ENCODE measurements around the gene HDHD2. TPM values are rescaled to one million over a fixed set of nuclear protein-coding genes. Genes with fewer than 3 reads are reported as not detected.

HDHD2 gene
- total and polyA plus RNA-seq, 2 donors (not counting 1 experiment from before 2014, with no cell fraction given), result 14.2 to 15.0 TPM

DNA sequence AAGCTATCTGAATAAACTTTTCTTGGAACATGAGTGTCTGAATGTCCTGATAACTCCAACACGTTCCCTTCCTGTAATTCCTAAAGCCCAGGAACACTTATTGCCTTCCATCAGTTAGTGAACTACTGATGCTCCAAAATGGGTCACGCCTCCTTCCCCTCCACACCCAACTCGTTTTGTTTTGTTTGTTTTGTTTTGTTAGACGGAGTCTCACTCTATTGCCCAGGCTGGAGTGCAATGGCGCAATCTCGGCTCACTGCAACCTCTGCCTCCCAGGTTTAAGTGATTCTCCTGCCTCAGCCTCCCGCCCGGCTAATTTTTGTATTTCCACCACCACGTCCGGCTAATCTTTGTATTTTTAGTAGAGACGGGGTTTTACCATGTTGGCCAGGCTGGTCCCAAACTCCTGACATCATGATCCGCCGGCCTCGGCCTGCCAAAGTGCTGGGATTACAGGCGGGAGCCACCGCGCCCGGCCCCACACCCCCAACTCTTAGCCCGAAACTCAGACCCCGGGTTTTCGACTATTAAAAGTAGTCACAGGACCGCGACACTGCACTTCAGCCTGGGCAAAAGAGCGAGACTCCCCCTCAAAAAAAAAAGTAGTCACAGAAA is 25.1 kb upstream of the HDHD2 start:
- Histone ChIP-seq H3K9me3 (ENCODE audit: control insufficient read depth, insufficient read depth, low read depth, low read length) (no peaks in the 10 kb centered on the region), H2AFZ (ENCODE audit: low read length) (peak overlapping the region; percentile 33), H4K20me1 (ENCODE audit: control insufficient read depth, extremely low read depth, insufficient read depth, low read length) (no peaks in the 10 kb centered on the region), H3K4me1 (ENCODE audit: control insufficient read depth, extremely low read depth, insufficient read depth, low read length) (peaks cover 2% of the 10 kb centered on the region), H3K4me3 (replicated peaks in 1 of 4; ENCODE audit: control extremely low read depth in 1 of 4, insufficient read depth in 1 of 4, low read depth in 3 of 4, low read length in 4 of 4) (peak overlapping the region; percentile 63 to 97 (median 79)), H3K79me2 (ENCODE audit: control insufficient read depth, insufficient read depth, low read length) (peaks cover 47% of the 10 kb centered on the region), H3K4me2 (ENCODE audit: extremely low read depth, insufficient read depth, low read length) (peak overlapping the region; percentile 87), H3K27me3 (ENCODE audit: control insufficient read depth, insufficient read depth, low read length) (peaks cover 6% of the 10 kb centered on the region), H3K36me3 (ENCODE audit: control insufficient read depth, insufficient read depth, low read length) (no peaks in the 10 kb centered on the region), H3K9ac (ENCODE audit: insufficient read depth, low read length) (peak overlapping the region; percentile 77), H3K27ac (ENCODE audit: insufficient read depth, low read length) (peak overlapping the region; percentile 68)
- TF ChIP-seq, protein P1, sequence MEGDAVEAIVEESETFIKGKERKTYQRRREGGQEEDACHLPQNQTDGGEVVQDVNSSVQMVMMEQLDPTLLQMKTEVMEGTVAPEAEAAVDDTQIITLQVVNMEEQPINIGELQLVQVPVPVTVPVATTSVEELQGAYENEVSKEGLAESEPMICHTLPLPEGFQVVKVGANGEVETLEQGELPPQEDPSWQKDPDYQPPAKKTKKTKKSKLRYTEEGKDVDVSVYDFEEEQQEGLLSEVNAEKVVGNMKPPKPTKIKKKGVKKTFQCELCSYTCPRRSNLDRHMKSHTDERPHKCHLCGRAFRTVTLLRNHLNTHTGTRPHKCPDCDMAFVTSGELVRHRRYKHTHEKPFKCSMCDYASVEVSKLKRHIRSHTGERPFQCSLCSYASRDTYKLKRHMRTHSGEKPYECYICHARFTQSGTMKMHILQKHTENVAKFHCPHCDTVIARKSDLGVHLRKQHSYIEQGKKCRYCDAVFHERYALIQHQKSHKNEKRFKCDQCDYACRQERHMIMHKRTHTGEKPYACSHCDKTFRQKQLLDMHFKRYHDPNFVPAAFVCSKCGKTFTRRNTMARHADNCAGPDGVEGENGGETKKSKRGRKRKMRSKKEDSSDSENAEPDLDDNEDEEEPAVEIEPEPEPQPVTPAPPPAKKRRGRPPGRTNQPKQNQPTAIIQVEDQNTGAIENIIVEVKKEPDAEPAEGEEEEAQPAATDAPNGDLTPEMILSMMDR (conservative IDR thresholded peaks at IDR 0.05 in 1 of 2, IDR thresholded peaks at IDR 0.05 in 1 of 2; ENCODE audit: low read depth in 1 of 2, low read length in 2 of 2), result no peak
- TF ChIP-seq EZH2 (IDR thresholded peaks at IDR 0.05; ENCODE audit: low read length, missing control alignments), result no peak
- peak in 1 of 2 donors; percentile 5 for DNase-seq (ENCODE audit: low read depth in 2 of 2)

DNA sequence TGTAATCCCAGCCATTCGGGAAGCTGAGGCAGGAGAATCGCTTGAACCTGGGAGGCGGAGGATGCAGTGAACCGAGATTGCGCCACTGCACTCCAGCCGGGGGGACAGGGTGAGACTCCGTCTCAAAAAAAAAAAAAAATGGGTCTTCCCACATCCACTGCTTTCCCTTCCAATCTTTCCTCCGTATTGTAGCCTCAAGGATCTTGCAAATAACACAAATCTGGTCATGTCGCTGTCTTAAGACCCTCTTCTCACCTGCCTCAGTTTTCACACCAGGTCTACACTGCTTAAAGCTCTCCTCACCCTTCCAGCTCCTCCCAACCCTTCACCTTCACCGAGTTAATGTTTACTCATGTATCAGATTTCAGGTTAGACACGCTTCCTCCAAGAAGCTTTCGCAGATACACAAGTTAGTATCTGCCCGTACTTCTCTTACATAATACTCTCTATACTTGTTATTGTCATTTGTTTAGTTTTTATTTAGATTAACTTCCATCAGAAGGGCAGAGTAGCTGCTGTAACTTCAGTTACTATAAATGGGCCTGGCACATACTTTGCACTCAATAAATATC is 24.3 kb upstream of the HDHD2 start:
- peaks cover 2% of the 10 kb centered on the region for H3K4me1 ChIP-seq (ENCODE audit: control insufficient read depth, extremely low read depth, insufficient read depth, low read length)
- no peaks in the 10 kb centered on the region for H3K9me3 ChIP-seq (ENCODE audit: control insufficient read depth, insufficient read depth, low read depth, low read length)
- H3K36me3 ChIP-seq (ENCODE audit: control insufficient read depth, insufficient read depth, low read length), result no peaks in the 10 kb centered on the region
- no peak overlapping the region for H2AFZ ChIP-seq (ENCODE audit: low read length)
- DNase-seq (ENCODE audit: low read depth in 2 of 2), result no peak
- H3K79me2 ChIP-seq (ENCODE audit: control insufficient read depth, insufficient read depth, low read length), result peaks cover 53% of the 10 kb centered on the region
- peak overlapping the region; percentile 87 for H3K4me2 ChIP-seq (ENCODE audit: extremely low read depth, insufficient read depth, low read length)
- H3K9ac ChIP-seq (ENCODE audit: insufficient read depth, low read length), result no peak overlapping the region
- no peaks in the 10 kb centered on the region for H4K20me1 ChIP-seq (ENCODE audit: control insufficient read depth, extremely low read depth, insufficient read depth, low read length)
- peaks cover under 1% of the 10 kb centered on the region for H3K27me3 ChIP-seq (ENCODE audit: control insufficient read depth, insufficient read depth, low read length)
- no peak for TF ChIP-seq EZH2 (IDR thresholded peaks at IDR 0.05; ENCODE audit: low read length, missing control alignments)
- TF ChIP-seq, protein P1 (conservative IDR thresholded peaks at IDR 0.05 in 1 of 2, IDR thresholded peaks at IDR 0.05 in 1 of 2; ENCODE audit: low read depth in 1 of 2, low read length in 2 of 2), result no peak
- peak overlapping the region; percentile 63 to 97 (median 79) for H3K4me3 ChIP-seq (replicated peaks in 1 of 4; ENCODE audit: control extremely low read depth in 1 of 4, insufficient read depth in 1 of 4, low read depth in 3 of 4, low read length in 4 of 4)
- H3K27ac ChIP-seq (ENCODE audit: insufficient read depth, low read length), result no peak overlapping the region

DNA sequence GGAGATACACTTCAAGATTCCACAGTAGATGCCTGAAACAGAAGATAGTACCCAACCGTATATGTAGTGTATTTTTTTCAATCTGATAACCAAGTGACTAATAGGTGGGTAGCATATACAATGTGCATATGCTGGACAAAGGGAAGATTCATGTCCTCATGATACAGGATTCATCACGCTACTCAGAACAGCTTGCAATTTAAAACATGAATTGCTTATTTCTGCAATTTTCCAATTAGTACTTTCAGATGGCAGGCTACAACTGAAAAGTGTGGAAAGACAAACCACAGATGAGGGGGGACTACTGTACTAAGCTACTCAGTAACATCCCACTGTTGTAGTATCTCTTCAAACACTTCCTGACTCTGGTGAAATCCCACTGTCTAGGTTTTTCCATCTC is 22.2 kb upstream of the HDHD2 start:
- Histone ChIP-seq H3K36me3 (ENCODE audit: control insufficient read depth, insufficient read depth, low read length) (no peaks in the 10 kb centered on the region), H3K4me1 (ENCODE audit: control insufficient read depth, extremely low read depth, insufficient read depth, low read length) (peaks cover 2% of the 10 kb centered on the region), H3K4me2 (ENCODE audit: extremely low read depth, insufficient read depth, low read length) (no peak overlapping the region), H3K27ac (ENCODE audit: insufficient read depth, low read length) (no peak overlapping the region), H3K4me3 (replicated peaks in 1 of 4; ENCODE audit: control extremely low read depth in 1 of 4, insufficient read depth in 1 of 4, low read depth in 3 of 4, low read length in 4 of 4) (no peak overlapping the region), H3K9me3 (ENCODE audit: control insufficient read depth, insufficient read depth, low read depth, low read length) (no peaks in the 10 kb centered on the region), H3K9ac (ENCODE audit: insufficient read depth, low read length) (no peak overlapping the region), H3K27me3 (ENCODE audit: control insufficient read depth, insufficient read depth, low read length) (no peaks in the 10 kb centered on the region), H2AFZ (ENCODE audit: low read length) (no peak overlapping the region), H3K79me2 (ENCODE audit: control insufficient read depth, insufficient read depth, low read length) (peaks cover 66% of the 10 kb centered on the region), H4K20me1 (ENCODE audit: control insufficient read depth, extremely low read depth, insufficient read depth, low read length) (no peaks in the 10 kb centered on the region)
- TF ChIP-seq, protein P1 (conservative IDR thresholded peaks at IDR 0.05 in 1 of 2, IDR thresholded peaks at IDR 0.05 in 1 of 2; ENCODE audit: low read depth in 1 of 2, low read length in 2 of 2), result no peak
- no peak for TF ChIP-seq EZH2 (IDR thresholded peaks at IDR 0.05; ENCODE audit: low read length, missing control alignments)
- no peak for DNase-seq (ENCODE audit: low read depth in 2 of 2)
